Bronchial epithelial cell (primary cell): ENCODE measurements around the gene DZIP3. TPM values are rescaled to one million over a fixed set of nuclear protein-coding genes. Genes with fewer than 3 reads are reported as not detected.
A peak's percentile ranks its signal among the peaks of the same experiment; 100 is the strongest.
"Not testable (repeated sequence)": the region's sequence is repeated elsewhere in the genome, so short reads cannot be mapped to it uniquely, and the experiment has no call there.

Experiments used
- DNase-seq: peaks from one replicate; pipeline ENCODE4 v3.0.0-alpha.2; 2010; ENCODE audit warnings: low read depth
- FAIRE-seq: peaks from 2 replicates; lab custom pipeline; 2011; peaks lifted over from hg19 to GRCh38; lab: Jason Lieb, UNC
- H3K27me3 ChIP-seq: 2 replicates; pipeline ENCODE4 v1.5.1; 2011; ENCODE audit warnings: low read length; ENCODE audit not compliant: control insufficient read depth, insufficient read depth
- H3K36me3 ChIP-seq: 2 replicates; pipeline ENCODE4 v1.5.1; 2011; ENCODE audit warnings: low read length; ENCODE audit not compliant: control insufficient read depth, insufficient read depth
- H3K4me3 ChIP-seq: 2 replicates; pipeline ENCODE4 v1.5.1; 2011; ENCODE audit warnings: mild to moderate bottlenecking, low read depth, low read length, control low read depth
- total RNA-seq: library from RNA; depleted of rRNA; stranded (reverse); fragments of >200 nt; gene quantifications from 2 replicates; pipeline ENCODE4 v1.2.1, GENCODE V29; 2014
- TF ChIP-seq, protein P1 (sequence below): IDR thresholded peaks from 2 replicates; pipeline ENCODE4 v1.5.1; 2011; ENCODE audit warnings: mild to moderate bottlenecking, moderate library complexity, low read length, control low read depth, inconsistent platforms; ENCODE audit not compliant: insufficient read depth, severe bottlenecking

DZIP3 gene
- total RNA-seq, 1 donor from 2014 or later, result 1.6 TPM

DNA sequence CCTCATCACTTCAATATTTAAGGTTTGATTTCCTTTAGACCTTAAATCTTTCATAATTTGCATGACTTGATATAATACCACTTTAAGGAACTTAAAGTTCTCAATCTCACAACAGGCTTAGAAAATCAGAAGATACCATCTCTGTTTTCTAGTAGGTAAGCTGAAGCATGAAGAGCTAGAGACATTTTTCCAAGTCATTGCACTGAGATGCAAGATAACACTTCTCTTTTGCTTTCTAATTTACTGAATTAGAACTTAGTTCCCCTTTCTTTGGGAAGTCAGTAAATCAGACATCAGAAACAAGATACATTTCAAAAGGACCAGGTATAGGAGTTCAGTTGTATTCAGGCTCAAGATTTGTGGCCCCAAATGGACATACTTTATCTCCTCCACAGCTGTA lies 79.7 kb downstream of the DZIP3 start:
- Histone ChIP-seq H3K4me3 (no peak overlapping the region), H3K27me3 (no peaks in the 10 kb centered on the region), H3K36me3 (no peaks in the 10 kb centered on the region)
- TF ChIP-seq, protein P1, sequence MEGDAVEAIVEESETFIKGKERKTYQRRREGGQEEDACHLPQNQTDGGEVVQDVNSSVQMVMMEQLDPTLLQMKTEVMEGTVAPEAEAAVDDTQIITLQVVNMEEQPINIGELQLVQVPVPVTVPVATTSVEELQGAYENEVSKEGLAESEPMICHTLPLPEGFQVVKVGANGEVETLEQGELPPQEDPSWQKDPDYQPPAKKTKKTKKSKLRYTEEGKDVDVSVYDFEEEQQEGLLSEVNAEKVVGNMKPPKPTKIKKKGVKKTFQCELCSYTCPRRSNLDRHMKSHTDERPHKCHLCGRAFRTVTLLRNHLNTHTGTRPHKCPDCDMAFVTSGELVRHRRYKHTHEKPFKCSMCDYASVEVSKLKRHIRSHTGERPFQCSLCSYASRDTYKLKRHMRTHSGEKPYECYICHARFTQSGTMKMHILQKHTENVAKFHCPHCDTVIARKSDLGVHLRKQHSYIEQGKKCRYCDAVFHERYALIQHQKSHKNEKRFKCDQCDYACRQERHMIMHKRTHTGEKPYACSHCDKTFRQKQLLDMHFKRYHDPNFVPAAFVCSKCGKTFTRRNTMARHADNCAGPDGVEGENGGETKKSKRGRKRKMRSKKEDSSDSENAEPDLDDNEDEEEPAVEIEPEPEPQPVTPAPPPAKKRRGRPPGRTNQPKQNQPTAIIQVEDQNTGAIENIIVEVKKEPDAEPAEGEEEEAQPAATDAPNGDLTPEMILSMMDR, result no peak
- FAIRE-seq, result no peak
- no peak for DNase-seq

DNA sequence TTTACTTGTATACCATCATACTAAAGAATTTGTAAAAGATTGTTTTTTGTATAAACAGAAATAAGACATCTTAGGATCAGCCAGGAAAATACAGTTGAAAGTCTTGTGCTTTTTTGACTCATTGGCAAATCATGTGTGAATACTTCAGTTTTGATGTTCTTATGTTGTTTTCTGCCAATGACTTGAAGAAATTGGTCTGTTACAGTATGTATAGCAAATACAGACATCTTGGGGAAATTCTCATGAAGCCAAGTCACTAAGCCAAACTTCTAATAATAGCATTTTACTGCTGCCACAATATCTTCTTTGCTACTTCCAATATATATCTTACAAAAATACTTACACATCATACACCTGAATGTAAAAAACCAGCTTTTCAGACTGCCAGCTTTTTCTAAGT lies 83.2 kb downstream of the DZIP3 start:
- Histone ChIP-seq H3K27me3 (no peaks in the 10 kb centered on the region), H3K4me3 (no peak overlapping the region), H3K36me3 (no peaks in the 10 kb centered on the region)
- FAIRE-seq (no peak), DNase-seq (no peak)
- TF ChIP-seq, protein P1, result no peak

DNA sequence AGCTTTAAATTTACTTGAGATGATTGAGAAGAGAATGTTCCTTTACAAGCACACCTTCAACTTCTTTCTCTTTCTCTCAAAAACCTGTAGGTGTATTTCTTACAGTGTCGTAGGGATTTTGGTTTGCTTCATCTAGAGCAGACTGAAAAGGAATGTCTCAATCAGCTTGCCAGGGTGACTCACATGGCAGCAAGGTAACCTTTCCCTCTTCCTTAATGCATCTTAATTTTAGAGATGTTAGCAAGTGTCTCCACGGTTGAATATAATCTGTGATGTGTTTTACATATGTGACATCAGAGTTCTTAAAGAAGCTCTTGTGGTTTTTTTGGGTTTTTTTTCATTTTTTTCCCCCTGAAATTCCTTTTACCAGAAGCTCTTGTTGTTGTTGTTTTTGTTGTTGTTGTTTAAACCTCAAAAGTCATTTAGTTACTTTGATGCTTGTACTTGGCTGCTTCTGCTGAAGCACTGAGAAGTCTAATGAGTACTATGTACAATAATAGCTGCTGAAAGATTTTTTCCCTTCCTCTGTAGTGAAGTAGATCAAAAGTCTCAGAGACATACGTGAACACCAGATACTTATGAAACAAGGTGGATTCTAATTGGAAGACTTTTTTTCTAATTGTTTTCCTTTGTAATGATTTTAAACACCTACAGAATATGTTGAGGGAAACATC lies 84.6 kb downstream of the DZIP3 start:
- no peaks in the 10 kb centered on the region for H3K27me3 ChIP-seq
- FAIRE-seq (no peak), DNase-seq (peak; percentile 13)
- H3K36me3 ChIP-seq, result no peaks in the 10 kb centered on the region
- TF ChIP-seq, protein P1, result no peak
- no peak overlapping the region for H3K4me3 ChIP-seq

DNA sequence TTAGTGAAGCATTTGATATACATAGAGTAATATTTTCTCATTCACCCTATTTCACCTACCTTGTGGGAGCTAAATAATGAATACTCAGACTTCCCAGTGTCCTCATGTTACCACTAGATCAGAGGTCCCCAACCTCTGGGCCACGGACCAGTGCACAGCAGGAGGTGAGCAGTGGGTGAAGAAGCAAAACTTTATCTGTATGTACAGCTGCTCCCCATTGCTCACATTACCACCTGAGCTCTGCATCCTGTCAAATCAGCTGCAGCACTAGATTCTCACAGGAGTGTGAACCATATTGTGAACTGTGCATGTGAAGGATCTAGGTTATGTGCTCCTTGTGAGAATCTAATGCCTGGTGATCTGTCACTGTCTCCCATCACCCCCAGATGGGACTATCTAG lies 88.3 kb downstream of the DZIP3 start:
- FAIRE-seq, result no peak
- no peaks in the 10 kb centered on the region for H3K27me3 ChIP-seq

DNA sequence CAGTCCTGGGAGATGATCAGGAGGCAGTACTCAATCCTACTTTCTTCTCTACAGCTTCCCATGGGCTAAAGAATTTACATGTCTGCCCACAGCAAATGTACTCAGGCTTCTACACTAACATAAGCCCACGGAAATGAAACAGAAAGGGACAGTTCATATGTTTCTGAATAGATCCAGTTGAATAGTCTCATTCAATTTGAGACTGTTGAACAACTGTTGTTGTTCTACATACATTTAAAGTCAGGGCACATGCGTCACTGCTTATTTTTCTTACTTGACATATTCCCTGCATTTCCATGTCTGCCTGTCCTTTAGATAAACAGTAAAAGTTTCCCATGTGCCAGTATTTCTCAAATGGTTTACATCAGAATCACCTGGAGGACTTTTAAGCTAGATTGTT lies 102.8 kb downstream of the DZIP3 start:
- H3K4me3 ChIP-seq, DNase-seq: not testable (repeated sequence)
- FAIRE-seq, result peak; percentile 47

More for the DNA sequence above, 88.3 kb downstream of the DZIP3 start:
- DNase-seq, result no peak
- no peaks in the 10 kb centered on the region for H3K36me3 ChIP-seq
- H3K4me3 ChIP-seq, result no peak overlapping the region
- TF ChIP-seq, protein P1, result no peak

DNA sequence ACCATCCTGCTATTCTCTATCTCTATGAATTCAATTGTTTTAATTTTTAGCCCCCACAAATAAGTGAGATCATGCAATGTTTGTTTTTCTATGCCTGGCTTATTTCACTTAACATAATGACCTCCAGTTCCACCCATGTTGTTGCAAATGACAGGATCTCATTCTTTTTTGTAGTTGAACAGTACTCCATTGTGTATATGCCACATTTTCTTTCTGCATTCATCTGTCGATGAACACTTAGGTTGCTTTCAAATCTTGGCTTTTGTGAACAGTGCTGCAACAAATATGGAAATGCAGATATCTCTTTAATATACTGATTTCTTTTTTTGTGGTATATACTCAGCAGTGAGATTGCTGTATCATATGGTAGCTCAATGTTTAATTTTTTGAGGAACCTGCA lies 108.9 kb downstream of the DZIP3 start:
- Histone ChIP-seq H3K27me3 (no peaks in the 10 kb centered on the region), H3K4me3 (no peak overlapping the region), H3K36me3 (no peaks in the 10 kb centered on the region)
- TF ChIP-seq, protein P1, result no peak
- FAIRE-seq (no peak), DNase-seq (no peak)

More for the DNA sequence above, 102.8 kb downstream of the DZIP3 start:
- H3K27me3 ChIP-seq, H3K36me3 ChIP-seq: not testable (repeated sequence)
